CD4-positive, alpha-beta T cell treated with Interleukin-4 for 4 hours (primary cell): ENCODE results near the gene NSD2.

Experiments
- DNase-seq: peaks from one replicate; pipeline ENCODE4 v3.0.0-alpha.2; 2020

NSD2 gene

GRCh38 chr4:1974840-1975239 is 103.6 kb downstream of the NSD2 start:
- no peak for DNase-seq

DNA sequence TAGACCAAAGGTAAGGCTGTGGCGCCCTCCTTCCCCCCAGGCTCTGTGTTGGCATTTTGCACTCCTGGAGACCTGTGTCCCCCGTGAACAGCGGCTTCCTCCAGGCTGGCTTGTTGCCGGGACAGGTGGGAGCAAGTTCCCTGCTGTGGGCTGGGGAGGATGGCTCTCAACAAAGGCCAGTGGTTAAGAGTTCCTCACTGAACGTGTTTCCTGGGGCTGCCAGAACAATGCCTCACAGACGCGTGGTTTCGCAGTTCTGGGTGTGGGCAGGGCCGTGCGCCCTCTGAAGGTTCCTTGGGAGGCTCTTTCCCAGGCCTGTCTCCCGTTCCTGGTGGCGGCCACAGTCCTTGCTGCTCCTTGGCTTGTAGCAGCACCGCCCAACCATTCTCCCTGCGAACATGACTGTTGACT is 104.2 kb downstream of the NSD2 start:
- no peak for DNase-seq

DNA sequence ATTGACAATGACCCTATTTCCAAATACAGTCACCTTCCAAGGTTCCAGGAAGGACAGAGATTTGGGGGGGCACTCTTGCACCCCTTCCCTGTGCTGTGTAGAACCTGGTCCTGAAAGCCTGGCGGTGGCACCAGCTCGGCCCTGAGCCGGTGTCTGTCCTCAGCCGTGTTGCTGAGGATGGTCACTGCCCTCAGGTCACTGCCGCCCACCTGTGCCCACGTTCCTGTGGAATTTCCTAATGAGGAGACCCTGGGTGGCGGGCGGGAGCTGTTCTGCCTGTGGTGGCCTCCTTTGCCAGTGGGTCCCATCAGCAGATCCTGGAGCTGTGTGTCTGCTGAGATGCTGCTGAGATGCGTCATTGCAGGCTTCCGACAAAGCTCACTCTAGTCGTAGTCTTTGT is 104.7 kb downstream of the NSD2 start:
- no peak for DNase-seq

DNA sequence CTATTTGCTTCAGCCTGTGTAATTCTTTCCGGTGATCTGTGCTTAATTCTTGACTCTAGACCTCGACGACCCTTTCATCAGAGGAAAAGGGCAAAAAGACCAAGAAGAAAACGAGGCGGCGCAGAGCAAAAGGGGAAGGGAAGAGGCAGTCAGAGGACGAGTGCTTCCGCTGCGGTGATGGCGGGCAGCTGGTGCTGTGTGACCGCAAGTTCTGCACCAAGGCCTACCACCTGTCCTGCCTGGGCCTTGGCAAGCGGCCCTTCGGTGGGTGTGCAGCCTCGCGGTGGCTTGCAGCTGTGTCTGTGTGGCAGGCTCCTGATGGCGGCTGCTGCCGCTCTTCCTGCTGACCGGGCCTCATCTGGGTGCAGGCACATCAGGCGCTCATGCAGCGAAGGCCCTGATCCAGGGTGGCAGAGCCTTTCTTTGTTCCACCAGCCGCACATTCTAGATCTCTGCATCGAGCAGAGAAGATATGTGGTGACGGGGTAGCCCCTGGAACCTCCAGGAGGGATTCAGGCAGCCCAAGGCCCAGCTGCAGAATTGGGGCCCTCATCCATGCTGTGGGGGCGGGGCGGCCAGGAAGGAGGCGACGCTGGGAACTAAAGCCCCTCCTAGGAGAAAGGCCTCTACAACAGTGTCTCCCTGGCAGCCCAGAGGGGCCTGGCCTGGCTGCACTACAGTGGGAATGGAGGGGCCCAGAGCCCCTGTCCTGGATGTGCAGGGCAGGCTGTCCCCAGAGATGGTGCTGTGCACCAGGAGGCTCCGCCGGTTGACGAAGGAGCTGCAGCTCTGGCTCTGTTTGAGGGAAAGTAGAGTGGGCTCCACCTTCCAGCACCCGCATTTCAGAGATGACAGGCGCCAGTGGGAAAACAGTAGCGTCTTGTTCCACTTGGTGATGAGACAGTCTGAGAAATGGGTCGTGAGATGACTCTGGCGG is 105.5 kb downstream of the NSD2 start:
- no peak for DNase-seq

GRCh38 chr4:1978226-1978625 is 107.0 kb downstream of the NSD2 start:
- DNase-seq = no peak

GRCh38 chr4:1978741-1979476 is 107.7 kb downstream of the NSD2 start:
- no peak for DNase-seq

- no peak for DNase-seq
Observed at GRCh38 chr4:1979477-1980196, 108.4 kb downstream of the NSD2 start.

DNA sequence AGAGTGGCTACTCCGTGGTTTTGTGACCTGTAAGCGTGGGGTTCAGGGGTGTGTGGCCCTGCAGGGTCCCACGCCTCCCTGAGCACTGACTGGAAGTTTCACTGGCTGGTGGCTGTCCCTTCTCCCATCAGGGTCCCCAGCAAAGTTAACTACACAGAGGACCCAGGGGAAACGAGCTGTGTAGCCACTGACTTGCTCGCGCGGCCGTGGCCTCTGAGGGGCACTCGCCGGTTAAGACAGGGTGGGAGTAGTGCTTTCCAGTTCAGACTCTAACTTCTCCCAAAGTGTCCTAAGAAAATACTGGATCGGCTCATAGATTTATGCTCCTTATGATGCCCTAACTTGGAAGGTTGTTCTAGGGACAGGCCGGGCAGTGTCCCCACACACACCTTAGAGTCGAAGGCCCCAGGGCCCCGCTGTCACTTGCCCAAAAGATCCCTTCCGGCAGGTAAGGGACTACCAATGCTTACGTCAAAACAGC is 109.4 kb downstream of the NSD2 start:
- DNase-seq = no peak

- DNase-seq = no peak
Observed at GRCh38 chr4:1981251-1982058, 110.3 kb downstream of the NSD2 start.

DNA sequence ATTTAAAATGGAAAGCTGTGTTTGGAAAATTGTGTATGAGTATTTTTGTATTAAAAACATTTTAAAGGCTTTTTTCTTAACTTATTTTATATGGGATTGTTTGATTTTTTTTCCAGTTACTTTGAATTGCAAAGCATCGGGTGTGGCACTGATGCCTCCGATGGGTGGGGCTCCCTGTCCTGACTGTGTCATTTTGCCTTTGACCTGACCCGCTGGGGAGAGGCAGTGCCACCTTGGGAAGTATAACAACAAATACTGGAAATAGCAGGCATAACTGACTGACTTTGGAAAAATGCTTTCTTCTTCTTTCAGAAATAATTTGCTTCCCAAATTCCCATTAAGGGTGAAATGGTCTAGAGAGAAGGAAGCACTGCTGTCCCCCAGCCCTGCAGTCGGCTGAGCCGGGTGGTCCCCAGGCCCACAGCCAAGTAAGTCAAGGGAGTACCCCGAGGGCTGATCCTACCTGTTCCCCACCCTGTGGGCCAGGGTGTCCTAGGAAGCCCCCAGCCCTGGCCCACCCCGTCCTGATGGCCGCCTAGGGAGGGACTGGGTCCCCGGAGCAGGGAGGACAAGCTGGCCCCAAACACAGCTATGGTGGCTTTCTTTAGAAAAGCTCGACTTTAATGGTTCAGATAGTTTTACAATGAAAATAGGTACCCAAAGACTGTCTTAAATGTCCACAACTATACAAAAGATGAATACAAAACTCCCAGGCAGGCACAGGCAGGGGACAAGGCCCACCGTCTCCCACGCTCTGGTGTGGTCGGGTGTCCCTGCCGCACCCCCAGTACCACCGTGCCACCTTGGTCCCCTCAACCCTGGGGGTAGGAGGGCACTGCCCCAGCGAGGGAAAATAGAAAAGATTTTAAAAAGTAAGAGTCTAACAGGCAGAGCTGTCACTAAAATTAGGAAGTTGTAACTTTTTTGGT is 111.2 kb downstream of the NSD2 start:
- DNase-seq = no peak

- DNase-seq = no peak
Observed at GRCh38 chr4:1983053-1983845, 112.1 kb downstream of the NSD2 start.

DNA sequence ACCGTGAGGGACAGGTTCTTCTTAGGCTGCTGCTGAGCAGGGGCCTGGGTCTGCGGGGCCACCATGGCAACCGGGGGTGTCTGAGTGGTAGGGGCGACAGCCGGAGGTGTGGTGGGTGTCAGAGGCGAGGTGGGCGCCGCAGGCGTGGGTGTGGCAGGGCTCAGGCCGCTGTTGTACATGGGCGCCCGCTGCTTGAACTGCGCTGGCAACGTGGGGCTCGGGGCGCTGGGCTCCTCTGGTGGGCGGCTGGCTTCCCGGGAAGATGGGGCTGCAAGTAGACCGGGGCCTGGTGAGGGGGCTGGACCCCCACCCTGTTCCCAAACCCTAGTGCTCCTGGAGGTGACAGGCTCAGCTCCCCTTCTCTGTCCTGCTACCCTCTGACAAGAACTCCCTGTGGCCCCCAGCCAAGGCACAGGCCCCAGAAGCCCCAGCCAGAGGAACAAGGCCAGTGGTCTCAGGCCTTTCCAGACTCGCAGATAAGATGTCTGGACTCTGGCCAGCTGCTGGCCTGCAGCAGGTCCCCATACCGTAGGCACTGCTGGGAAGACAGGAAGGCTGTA is 112.7 kb downstream of the NSD2 start:
- DNase-seq = no peak

DNA sequence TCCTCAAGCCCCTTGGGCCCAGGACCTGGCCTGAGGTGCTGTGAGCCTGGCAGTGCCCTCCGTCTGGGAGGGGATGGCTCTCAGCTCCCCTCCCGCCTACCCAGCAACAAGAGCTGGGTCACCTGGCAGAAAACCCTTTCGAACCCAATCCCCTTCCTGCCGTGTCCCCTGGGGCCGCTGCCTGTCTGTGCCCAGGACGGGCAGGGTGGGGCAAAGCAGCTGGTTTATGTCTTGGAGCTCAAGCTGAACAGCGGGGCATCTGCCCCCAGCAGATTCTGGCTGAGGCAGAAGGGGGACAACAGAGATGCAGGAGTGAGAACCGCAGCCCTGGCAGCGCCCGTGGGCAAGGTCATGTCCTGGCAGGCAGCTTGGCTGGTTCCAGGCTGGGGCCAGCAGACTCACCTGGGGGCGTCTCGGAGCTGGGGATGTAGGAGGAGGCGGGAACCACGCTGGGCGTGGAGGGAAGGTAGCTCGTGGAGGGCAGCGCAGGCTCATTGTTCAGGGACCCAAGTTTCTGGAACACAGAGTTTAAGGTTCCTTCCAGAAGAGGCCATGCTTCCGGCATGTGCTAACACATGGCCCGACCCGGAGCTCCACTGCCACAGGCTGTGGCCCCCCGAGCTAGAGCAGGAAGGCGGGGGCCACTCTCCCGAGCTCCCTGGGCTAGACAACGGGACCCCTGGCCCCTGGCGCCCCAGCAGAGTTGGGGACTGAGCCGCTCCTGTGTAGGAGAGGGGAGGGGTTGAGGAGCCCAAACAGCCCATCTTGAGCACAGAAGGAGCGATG is 113.4 kb downstream of the NSD2 start:
- DNase-seq = no peak

- no peak for DNase-seq
Observed at GRCh38 chr4:1985294-1985693, 114.1 kb downstream of the NSD2 start.

- no peak for DNase-seq
Observed at GRCh38 chr4:1985780-1986577, 114.8 kb downstream of the NSD2 start.

- DNase-seq = no peak
Observed at GRCh38 chr4:1986578-1987210, 115.5 kb downstream of the NSD2 start.

DNA sequence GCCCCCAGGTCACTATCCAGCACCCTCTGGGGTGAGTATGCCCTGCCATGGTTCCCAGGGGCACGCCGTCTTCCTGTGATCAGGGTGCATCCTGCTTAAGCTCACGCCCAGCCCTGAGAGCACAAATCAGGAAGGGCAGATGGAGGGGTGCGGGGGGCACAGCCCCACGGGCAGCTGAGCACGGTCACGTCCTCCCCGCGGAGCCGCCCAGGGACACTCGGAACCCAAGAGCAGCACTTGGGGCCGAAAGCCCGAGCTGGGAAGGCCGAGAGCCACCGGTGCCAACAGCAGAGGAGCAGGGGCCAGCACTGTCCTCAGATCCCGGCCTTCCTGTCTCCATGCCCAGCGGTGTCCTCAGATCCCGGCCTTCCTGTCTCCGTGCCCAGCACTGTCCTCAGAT is 116.1 kb downstream of the NSD2 start:
- no peak for DNase-seq
